A549 treated with DMSO at 1 μM for 4 hours (cell line): Measurements from ENCODE around the gene ZNF41. TPM values are rescaled to one million over a fixed set of nuclear protein-coding genes. Genes with fewer than 3 reads are reported as not detected.

ENCODE experiments used
- total RNA-seq: library from RNA; stranded (reverse); fragments of 200-300 nt; extraction: Qiagen RNA extraction; gene quantifications from 5 replicates; pipeline ENCODE4 v1.2.3, GENCODE V29; 2022; ENCODE audit warnings: low read depth

ZNF41 gene
- 3.8 to 4.8 TPM (median 4.5 TPM) in 5 replicates for total RNA-seq

GRCh38 chrX:47482512-47483305 lies at the start of gene ZNF41:
ZNF41 (minus strand) TSS chrX:47483222; CDS start chrX:47467481, 15,741 bp downstream.

Other genes starting within 250 kb of the ZNF41 start
- gene ZNF157, start 112.6 kb downstream of the ZNF41 start, total RNA-seq: 0.03 TPM in 1 of 5 replicates, not detected in the others
- gene ARAF, start 78.0 kb upstream of the ZNF41 start, total RNA-seq: 52.8 to 63.9 TPM (median 55.5 TPM) in 5 replicates
- gene TIMP1, start 99.2 kb upstream of the ZNF41 start, total RNA-seq: 257 to 282 TPM (median 265 TPM) in 5 replicates
- gene SYN1, start 136.6 kb upstream of the ZNF41 start, total RNA-seq: 0.17 to 0.66 TPM (median 0.31 TPM) in 5 replicates
- 0.25 to 0.65 TPM (median 0.53 TPM) in 5 replicates for gene CFP, start 146.7 kb upstream of the ZNF41 start, total RNA-seq
- 34.1 to 38.7 TPM (median 37.6 TPM) in 5 replicates for gene ELK1, start 167.3 kb upstream of the ZNF41 start, total RNA-seq
- 170 to 182 TPM (median 174 TPM) in 5 replicates for gene UXT, start 176.0 kb upstream of the ZNF41 start, total RNA-seq